ENCODE results near the gene PDZD2. TPM values are rescaled to one million over a fixed set of nuclear protein-coding genes. Genes with fewer than 3 reads are reported as not detected.

PDZD2 gene
- total RNA-seq, 1 experiment from 2014 or later, result 2.2 TPM

- H3K4me1 ChIP-seq (ENCODE audit: insufficient read depth, low read length, poor library complexity, severe bottlenecking), result no peaks in the 10 kb centered on the region
These were observed 222.7 kb downstream of the PDZD2 start for GRCh38 chr5:31861601-31862000.

DNA sequence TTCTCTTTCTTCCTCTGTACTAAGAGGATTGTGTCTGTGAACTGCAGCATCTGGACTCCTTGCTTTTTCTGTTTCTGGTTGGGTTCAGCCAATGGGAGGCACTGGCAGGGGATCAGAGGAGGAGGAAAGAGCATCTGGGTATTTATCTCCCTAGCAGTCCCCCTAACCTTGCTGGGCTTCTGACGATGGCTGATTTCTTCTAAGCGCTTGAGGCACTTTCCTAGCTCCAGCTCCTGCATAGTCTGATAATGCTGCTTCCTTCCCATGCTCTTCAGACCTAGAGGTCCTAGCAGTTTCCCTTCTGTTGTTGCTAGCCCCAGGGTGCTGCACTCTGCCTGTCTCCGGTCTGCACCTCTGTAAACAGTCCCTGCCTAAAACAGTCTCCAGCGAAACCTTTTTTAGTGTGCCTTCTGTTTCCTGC, 225.1 kb downstream of the PDZD2 start:
- Histone ChIP-seq H3K36me3 (ENCODE audit: insufficient read depth, low read length, poor library complexity, severe bottlenecking) (no peaks in the 10 kb centered on the region), H3K4me3 (ENCODE audit: low read depth, low read length, poor library complexity, severe bottlenecking) (no peak overlapping the region), H3K9me3 (ENCODE audit: low read depth, low read length, poor library complexity, severe bottlenecking) (peaks cover 9% of the 10 kb centered on the region), H3K4me1 (ENCODE audit: insufficient read depth, low read length, poor library complexity, severe bottlenecking) (no peaks in the 10 kb centered on the region), H3K27ac (ENCODE audit: low read depth, low read length, poor library complexity, severe bottlenecking) (no peak overlapping the region), H3K27me3 (replicated peaks; ENCODE audit: insufficient read depth, low read depth, low read length, poor library complexity) (no peaks in the 10 kb centered on the region)
- no TSS peak for BruUV-seq (replicated peaks)
- TF ChIP-seq EZH2 (IDR thresholded peaks at IDR 0.05; ENCODE audit: borderline replicate concordance, low read depth, low read length, poor library complexity, severe bottlenecking), result no peak
- TF ChIP-seq, protein P1, sequence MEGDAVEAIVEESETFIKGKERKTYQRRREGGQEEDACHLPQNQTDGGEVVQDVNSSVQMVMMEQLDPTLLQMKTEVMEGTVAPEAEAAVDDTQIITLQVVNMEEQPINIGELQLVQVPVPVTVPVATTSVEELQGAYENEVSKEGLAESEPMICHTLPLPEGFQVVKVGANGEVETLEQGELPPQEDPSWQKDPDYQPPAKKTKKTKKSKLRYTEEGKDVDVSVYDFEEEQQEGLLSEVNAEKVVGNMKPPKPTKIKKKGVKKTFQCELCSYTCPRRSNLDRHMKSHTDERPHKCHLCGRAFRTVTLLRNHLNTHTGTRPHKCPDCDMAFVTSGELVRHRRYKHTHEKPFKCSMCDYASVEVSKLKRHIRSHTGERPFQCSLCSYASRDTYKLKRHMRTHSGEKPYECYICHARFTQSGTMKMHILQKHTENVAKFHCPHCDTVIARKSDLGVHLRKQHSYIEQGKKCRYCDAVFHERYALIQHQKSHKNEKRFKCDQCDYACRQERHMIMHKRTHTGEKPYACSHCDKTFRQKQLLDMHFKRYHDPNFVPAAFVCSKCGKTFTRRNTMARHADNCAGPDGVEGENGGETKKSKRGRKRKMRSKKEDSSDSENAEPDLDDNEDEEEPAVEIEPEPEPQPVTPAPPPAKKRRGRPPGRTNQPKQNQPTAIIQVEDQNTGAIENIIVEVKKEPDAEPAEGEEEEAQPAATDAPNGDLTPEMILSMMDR (conservative IDR thresholded peaks at IDR 0.05; ENCODE audit: low read depth, low read length), result no peak
- no peak for DNase-seq (ENCODE audit: low spot score)
- CTCF ChIA-PET, result no interaction called here
- intact Hi-C loops (cut with micrococcal nuclease; ENCODE audit: unreplicated experiment), result no loop called here
- POLR2A ChIA-PET (ENCODE audit: low non-redundant PET), result no interaction called here

More at GRCh38 chr5:31861601-31862000, 222.7 kb downstream of the PDZD2 start:
- ChIA-PET POLR2A (ENCODE audit: low non-redundant PET) (no interaction called here), CTCF (no interaction called here)
- H3K36me3 ChIP-seq (ENCODE audit: insufficient read depth, low read length, poor library complexity, severe bottlenecking), result no peaks in the 10 kb centered on the region
- TF ChIP-seq, protein P1 (conservative IDR thresholded peaks at IDR 0.05; ENCODE audit: low read depth, low read length), result no peak
- TF ChIP-seq EZH2 (IDR thresholded peaks at IDR 0.05; ENCODE audit: borderline replicate concordance, low read depth, low read length, poor library complexity, severe bottlenecking), result no peak
- intact Hi-C loops (cut with micrococcal nuclease; ENCODE audit: unreplicated experiment), result no loop called here
- peaks cover 11% of the 10 kb centered on the region for H3K9me3 ChIP-seq (ENCODE audit: low read depth, low read length, poor library complexity, severe bottlenecking)
- no peak for DNase-seq (ENCODE audit: low spot score)
- H3K27ac ChIP-seq (ENCODE audit: low read depth, low read length, poor library complexity, severe bottlenecking), result no peak overlapping the region
- no TSS peak for BruUV-seq (replicated peaks)
- no peaks in the 10 kb centered on the region for H3K27me3 ChIP-seq (replicated peaks; ENCODE audit: insufficient read depth, low read depth, low read length, poor library complexity)
- H3K4me3 ChIP-seq (ENCODE audit: low read depth, low read length, poor library complexity, severe bottlenecking), result no peak overlapping the region

DNA sequence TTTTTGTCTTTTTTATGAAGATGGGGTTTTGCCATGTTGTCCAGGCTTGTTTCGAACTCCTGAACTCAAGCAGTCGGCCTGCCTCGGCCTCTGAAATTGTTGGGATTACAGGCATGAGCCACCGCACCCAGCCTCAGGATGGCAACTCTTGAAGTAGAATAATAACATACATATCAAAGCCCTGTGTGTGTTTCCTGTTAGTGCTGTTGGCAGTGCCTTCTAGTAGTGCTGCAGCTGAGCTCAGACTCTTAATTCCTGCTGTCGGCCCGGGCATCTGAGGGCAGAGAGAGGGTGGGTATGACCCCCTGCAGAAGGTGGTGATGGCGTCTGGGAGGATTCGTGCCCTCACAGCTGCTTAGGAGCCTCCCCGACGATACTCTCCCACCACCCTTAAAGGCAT, 227.2 kb downstream of the PDZD2 start:
- no peak for DNase-seq (ENCODE audit: low spot score)
- H3K36me3 ChIP-seq (ENCODE audit: insufficient read depth, low read length, poor library complexity, severe bottlenecking), result no peaks in the 10 kb centered on the region
- H3K4me3 ChIP-seq (ENCODE audit: low read depth, low read length, poor library complexity, severe bottlenecking), result no peak overlapping the region
- no peak overlapping the region for H3K27ac ChIP-seq (ENCODE audit: low read depth, low read length, poor library complexity, severe bottlenecking)
- intact Hi-C loops (cut with micrococcal nuclease; ENCODE audit: unreplicated experiment), result no loop called here
- H3K27me3 ChIP-seq (replicated peaks; ENCODE audit: insufficient read depth, low read depth, low read length, poor library complexity), result no peaks in the 10 kb centered on the region
- CTCF ChIA-PET, result no interaction called here
- TF ChIP-seq, protein P1 (conservative IDR thresholded peaks at IDR 0.05; ENCODE audit: low read depth, low read length), result no peak
- no peak for TF ChIP-seq EZH2 (IDR thresholded peaks at IDR 0.05; ENCODE audit: borderline replicate concordance, low read depth, low read length, poor library complexity, severe bottlenecking)
- H3K9me3 ChIP-seq (ENCODE audit: low read depth, low read length, poor library complexity, severe bottlenecking), result no peaks in the 10 kb centered on the region
- H3K4me1 ChIP-seq (ENCODE audit: insufficient read depth, low read length, poor library complexity, severe bottlenecking), result no peaks in the 10 kb centered on the region
- POLR2A ChIA-PET (ENCODE audit: low non-redundant PET), result no interaction called here
- BruUV-seq (replicated peaks), result no TSS peak
